ENCODE measurements around the gene RRP1.

DNA sequence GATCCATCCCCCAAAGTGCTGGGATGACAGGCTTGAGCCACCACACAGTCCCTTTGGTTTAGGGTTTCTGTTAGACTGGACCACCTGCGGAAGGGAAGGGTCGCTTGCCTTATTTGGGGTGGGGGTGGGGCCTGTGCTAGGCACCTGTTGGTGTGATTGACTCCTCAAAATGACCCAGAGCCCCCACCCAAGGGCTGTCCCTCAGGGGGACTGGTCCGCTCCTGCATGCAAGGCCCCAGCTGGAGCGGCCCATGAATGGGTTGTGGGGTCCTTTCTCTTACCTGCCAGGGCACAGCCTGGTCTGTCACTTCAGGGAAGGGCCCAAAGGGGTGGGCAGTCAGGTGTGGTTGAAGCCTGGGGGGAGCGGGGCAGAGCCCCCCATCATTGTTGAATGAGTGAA, 11.4 kb upstream of the RRP1 start:
- TF ChIP-seq, protein P1, sequence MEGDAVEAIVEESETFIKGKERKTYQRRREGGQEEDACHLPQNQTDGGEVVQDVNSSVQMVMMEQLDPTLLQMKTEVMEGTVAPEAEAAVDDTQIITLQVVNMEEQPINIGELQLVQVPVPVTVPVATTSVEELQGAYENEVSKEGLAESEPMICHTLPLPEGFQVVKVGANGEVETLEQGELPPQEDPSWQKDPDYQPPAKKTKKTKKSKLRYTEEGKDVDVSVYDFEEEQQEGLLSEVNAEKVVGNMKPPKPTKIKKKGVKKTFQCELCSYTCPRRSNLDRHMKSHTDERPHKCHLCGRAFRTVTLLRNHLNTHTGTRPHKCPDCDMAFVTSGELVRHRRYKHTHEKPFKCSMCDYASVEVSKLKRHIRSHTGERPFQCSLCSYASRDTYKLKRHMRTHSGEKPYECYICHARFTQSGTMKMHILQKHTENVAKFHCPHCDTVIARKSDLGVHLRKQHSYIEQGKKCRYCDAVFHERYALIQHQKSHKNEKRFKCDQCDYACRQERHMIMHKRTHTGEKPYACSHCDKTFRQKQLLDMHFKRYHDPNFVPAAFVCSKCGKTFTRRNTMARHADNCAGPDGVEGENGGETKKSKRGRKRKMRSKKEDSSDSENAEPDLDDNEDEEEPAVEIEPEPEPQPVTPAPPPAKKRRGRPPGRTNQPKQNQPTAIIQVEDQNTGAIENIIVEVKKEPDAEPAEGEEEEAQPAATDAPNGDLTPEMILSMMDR (IDR thresholded peaks at IDR 0.05), result no peak
- TF ChIP-seq POLR2A (IDR thresholded peaks at IDR 0.05; ENCODE audit: low read depth) (no peak), POLR2AphosphoS5 (IDR thresholded peaks at IDR 0.05) (no peak)

All from esophagus muscularis mucosa (tissue), 3 donors.